H1 (cell line): ENCODE data around the gene CCDC107. TPM values are rescaled to one million over a fixed set of nuclear protein-coding genes. Genes with fewer than 3 reads are reported as not detected.

ENCODE experiments used
- CBX5 ChIP-seq: fragments of 300-800, 300-1000 bp; sonication (generic); IDR thresholded peaks from 2 replicates; pipeline ENCODE4 v1.7.1; 2016; ENCODE audit warnings: antibody characterized with exemption, low read length, low read depth
- GTF2F1 ChIP-seq: IDR thresholded peaks from 2 replicates; pipeline ENCODE4 v1.6.1; 2012; ENCODE audit warnings: low read depth, low read length, improper control_type of control experiment, borderline replicate concordance
- HDAC2 ChIP-seq, 2 experiments: fragments of 300-600 bp in 1 of 2; sonication (generic) in 1 of 2; IDR thresholded peaks; 2 replicates each; pipeline ENCODE4 v1.6.1; 2011 to 2012; ENCODE audit warnings: low read depth in 2 of 2, low read length in 2 of 2, mild to moderate bottlenecking in 2 of 2, moderate library complexity in 2 of 2, borderline replicate concordance in 1 of 2, inconsistent platforms in 1 of 2
- JUND ChIP-seq: IDR thresholded peaks from 2 replicates; pipeline ENCODE4 v1.6.1; 2011; ENCODE audit warnings: mild to moderate bottlenecking, improper control_type of control experiment, low read length
- PHF8 ChIP-seq: fragments of 200-600 bp; sonication (generic); conservative IDR thresholded peaks from 2 replicates; pipeline ENCODE4 v1.7.1; 2012; ENCODE audit warnings: low read depth, mild to moderate bottlenecking, inconsistent platforms, low read length, moderate library complexity
- RNF2 ChIP-seq: fragments of 200-900, 300-1000 bp; sonication (generic); IDR thresholded peaks from 2 replicates; pipeline ENCODE4 v1.7.1; 2016; ENCODE audit warnings: borderline replicate concordance, low read depth, mild to moderate bottlenecking, antibody characterized with exemption, low read length; ENCODE audit not compliant: poor library complexity, severe bottlenecking; ENCODE audit errors: missing control alignments
- SIN3A ChIP-seq, 2 experiments: IDR thresholded peaks in 1 of 2; conservative IDR thresholded peaks in 1 of 2; 2 replicates each; pipeline ENCODE4 v1.6.1; 2011 to 2012; ENCODE audit warnings: low read length in 2 of 2, improper control_type of control experiment in 1 of 2, low read depth in 1 of 2, mild to moderate bottlenecking in 1 of 2
- TAF1 ChIP-seq: IDR thresholded peaks from 2 replicates; pipeline ENCODE4 v1.6.1; 2011; ENCODE audit warnings: mild to moderate bottlenecking, low read depth, low read length
- polyA plus RNA-seq, 7 experiments: library from polyadenylated mRNA; depleted of rRNA in 3 of 7; stranded (reverse) in 5 of 7; unstranded in 2 of 7; fragments of >200 nt in 5 of 7; fragments of 200-250 nt in 2 of 7; gene quantifications; 1 replicate in 5 of 7; 2 replicates in 1 of 7; 4 replicates in 1 of 7; pipeline versions ENCODE4 v1.2.1 to v1.2.3, GENCODE V29; 2011 to 2013; ENCODE audit warnings: missing spikeins in 2 of 7, mixed read lengths in 2 of 7
- total RNA-seq: library from RNA; stranded (reverse); fragmentation: NEBNext Ultra II Directional; extraction: Animal tissue kit (Norgen Biotek cat#: 25700); gene quantifications from 2 replicates; pipeline ENCODE4 v1.2.1, GENCODE V29; 2021
- TF ChIP-seq, protein P1 (sequence below): fragments of 300-600 bp; sonication (generic); IDR thresholded peaks from 2 replicates; pipeline ENCODE4 v1.7.1; 2012; ENCODE audit warnings: low read length, moderate library complexity, mild to moderate bottlenecking, inconsistent platforms; ENCODE audit not compliant: insufficient replicate concordance

CCDC107 gene
- total and polyA plus RNA-seq, 2 of the 8 experiments (the other 6 are each of a cell fraction or from before 2014, with no cell fraction given) = 8.2 to 9.0 TPM

DNA sequence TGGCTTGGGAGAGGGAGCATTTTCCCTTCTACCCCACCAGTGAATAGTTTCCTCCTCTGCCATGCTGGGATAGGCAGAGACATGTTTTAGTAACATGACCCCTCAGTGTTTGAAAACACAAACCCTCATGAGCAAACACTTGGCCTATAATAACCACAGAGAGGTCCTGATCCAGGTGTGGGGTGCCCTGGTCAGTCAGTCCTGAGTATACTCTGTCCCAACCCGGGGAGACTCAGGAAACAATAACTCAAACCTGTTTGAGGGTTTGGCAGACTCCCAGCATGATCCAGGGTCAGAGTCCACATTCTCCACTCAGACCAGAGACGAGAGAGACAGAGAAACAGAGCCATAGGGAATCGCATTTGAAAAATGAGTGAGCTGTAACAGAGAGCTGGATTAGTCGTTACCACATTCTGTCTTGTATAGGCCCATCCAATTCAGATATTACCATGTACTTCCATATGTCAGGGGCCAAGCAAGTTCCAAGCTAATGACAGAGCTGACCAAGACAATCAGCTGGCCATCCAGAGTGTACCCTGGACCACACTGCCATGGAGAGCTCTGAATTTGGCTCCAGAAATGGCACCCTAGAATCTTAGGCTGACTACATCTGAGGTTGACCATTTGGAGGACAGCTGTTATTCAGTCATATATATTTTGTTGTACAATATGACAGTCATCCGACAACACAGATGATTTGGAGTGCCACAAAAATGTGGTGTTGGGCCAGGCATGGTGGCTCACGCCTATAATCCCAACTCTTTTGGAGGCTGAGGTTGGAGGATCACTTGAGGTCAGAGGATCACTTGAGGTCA, 11.4 kb downstream of the CCDC107 start (continued):
- TF ChIP-seq, protein P1, sequence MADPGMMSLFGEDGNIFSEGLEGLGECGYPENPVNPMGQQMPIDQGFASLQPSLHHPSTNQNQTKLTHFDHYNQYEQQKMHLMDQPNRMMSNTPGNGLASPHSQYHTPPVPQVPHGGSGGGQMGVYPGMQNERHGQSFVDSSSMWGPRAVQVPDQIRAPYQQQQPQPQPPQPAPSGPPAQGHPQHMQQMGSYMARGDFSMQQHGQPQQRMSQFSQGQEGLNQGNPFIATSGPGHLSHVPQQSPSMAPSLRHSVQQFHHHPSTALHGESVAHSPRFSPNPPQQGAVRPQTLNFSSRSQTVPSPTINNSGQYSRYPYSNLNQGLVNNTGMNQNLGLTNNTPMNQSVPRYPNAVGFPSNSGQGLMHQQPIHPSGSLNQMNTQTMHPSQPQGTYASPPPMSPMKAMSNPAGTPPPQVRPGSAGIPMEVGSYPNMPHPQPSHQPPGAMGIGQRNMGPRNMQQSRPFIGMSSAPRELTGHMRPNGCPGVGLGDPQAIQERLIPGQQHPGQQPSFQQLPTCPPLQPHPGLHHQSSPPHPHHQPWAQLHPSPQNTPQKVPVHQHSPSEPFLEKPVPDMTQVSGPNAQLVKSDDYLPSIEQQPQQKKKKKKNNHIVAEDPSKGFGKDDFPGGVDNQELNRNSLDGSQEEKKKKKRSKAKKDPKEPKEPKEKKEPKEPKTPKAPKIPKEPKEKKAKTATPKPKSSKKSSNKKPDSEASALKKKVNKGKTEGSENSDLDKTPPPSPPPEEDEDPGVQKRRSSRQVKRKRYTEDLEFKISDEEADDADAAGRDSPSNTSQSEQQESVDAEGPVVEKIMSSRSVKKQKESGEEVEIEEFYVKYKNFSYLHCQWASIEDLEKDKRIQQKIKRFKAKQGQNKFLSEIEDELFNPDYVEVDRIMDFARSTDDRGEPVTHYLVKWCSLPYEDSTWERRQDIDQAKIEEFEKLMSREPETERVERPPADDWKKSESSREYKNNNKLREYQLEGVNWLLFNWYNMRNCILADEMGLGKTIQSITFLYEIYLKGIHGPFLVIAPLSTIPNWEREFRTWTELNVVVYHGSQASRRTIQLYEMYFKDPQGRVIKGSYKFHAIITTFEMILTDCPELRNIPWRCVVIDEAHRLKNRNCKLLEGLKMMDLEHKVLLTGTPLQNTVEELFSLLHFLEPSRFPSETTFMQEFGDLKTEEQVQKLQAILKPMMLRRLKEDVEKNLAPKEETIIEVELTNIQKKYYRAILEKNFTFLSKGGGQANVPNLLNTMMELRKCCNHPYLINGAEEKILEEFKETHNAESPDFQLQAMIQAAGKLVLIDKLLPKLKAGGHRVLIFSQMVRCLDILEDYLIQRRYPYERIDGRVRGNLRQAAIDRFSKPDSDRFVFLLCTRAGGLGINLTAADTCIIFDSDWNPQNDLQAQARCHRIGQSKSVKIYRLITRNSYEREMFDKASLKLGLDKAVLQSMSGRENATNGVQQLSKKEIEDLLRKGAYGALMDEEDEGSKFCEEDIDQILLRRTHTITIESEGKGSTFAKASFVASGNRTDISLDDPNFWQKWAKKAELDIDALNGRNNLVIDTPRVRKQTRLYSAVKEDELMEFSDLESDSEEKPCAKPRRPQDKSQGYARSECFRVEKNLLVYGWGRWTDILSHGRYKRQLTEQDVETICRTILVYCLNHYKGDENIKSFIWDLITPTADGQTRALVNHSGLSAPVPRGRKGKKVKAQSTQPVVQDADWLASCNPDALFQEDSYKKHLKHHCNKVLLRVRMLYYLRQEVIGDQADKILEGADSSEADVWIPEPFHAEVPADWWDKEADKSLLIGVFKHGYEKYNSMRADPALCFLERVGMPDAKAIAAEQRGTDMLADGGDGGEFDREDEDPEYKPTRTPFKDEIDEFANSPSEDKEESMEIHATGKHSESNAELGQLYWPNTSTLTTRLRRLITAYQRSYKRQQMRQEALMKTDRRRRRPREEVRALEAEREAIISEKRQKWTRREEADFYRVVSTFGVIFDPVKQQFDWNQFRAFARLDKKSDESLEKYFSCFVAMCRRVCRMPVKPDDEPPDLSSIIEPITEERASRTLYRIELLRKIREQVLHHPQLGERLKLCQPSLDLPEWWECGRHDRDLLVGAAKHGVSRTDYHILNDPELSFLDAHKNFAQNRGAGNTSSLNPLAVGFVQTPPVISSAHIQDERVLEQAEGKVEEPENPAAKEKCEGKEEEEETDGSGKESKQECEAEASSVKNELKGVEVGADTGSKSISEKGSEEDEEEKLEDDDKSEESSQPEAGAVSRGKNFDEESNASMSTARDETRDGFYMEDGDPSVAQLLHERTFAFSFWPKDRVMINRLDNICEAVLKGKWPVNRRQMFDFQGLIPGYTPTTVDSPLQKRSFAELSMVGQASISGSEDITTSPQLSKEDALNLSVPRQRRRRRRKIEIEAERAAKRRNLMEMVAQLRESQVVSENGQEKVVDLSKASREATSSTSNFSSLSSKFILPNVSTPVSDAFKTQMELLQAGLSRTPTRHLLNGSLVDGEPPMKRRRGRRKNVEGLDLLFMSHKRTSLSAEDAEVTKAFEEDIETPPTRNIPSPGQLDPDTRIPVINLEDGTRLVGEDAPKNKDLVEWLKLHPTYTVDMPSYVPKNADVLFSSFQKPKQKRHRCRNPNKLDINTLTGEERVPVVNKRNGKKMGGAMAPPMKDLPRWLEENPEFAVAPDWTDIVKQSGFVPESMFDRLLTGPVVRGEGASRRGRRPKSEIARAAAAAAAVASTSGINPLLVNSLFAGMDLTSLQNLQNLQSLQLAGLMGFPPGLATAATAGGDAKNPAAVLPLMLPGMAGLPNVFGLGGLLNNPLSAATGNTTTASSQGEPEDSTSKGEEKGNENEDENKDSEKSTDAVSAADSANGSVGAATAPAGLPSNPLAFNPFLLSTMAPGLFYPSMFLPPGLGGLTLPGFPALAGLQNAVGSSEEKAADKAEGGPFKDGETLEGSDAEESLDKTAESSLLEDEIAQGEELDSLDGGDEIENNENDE = no peak
- no peak for TF ChIP-seq TAF1
- TF ChIP-seq GTF2F1 = no peak
- TF ChIP-seq HDAC2 (IDR thresholded peaks at IDR 0.05; ENCODE audit: borderline replicate concordance in 1 of 2, low read depth in 2 of 2, low read length in 2 of 2) = no peak
- TF ChIP-seq RNF2 = no peak
- no peak for TF ChIP-seq PHF8
- TF ChIP-seq JUND = no peak
- no peak for TF ChIP-seq CBX5
- TF ChIP-seq SIN3A (conservative IDR thresholded peaks at IDR 0.05 in 1 of 2, IDR thresholded peaks at IDR 0.05 in 1 of 2; ENCODE audit: low read depth in 1 of 2, low read length in 2 of 2) = no peak
